22Rv1 (cell line): ENCODE measurements around the gene PLA2G7.

Source experiments
- ZFX ChIP-seq: fragments of 450-650 bp; IDR thresholded peaks from 2 replicates; pipeline ENCODE4 v1.6.1; 2017; ENCODE audit warnings: antibody characterized with exemption, borderline replicate concordance
- TF ChIP-seq, protein P1 (sequence below): fragments of 450-650 bp; IDR thresholded peaks from 2 replicates; pipeline ENCODE4 v1.5.1; 2017; ENCODE audit warnings: mild to moderate bottlenecking

DNA sequence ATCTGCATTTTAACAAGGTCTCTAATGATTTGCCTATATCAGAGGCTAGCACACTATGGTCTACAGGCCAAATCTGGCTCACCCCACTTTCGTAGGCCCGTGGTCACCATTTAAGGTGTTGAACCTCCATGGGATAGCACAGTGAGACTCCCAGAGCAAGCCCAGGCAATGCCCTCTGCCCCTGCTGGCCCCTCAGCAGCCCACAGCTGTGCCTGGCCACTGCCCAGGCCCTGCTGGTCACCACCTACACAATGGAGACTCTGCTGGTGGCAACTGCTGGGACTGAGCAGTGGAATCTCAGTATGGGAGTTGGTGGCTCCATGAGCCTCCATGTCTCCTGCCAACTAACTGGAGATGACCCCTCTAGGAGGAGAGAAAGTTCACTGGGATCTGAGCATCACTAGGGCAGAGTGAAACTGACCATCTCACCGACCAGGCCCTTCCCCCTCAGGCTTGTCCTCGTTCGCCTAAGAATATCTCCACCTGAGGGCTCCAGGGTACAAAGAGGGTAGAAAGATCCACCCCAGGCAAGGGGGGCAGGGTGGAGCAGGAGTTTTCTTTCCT, 13.8 kb upstream of the PLA2G7 start:
- TF ChIP-seq, protein P1, sequence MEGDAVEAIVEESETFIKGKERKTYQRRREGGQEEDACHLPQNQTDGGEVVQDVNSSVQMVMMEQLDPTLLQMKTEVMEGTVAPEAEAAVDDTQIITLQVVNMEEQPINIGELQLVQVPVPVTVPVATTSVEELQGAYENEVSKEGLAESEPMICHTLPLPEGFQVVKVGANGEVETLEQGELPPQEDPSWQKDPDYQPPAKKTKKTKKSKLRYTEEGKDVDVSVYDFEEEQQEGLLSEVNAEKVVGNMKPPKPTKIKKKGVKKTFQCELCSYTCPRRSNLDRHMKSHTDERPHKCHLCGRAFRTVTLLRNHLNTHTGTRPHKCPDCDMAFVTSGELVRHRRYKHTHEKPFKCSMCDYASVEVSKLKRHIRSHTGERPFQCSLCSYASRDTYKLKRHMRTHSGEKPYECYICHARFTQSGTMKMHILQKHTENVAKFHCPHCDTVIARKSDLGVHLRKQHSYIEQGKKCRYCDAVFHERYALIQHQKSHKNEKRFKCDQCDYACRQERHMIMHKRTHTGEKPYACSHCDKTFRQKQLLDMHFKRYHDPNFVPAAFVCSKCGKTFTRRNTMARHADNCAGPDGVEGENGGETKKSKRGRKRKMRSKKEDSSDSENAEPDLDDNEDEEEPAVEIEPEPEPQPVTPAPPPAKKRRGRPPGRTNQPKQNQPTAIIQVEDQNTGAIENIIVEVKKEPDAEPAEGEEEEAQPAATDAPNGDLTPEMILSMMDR, result no peak
- no peak for TF ChIP-seq ZFX
